Measurements from ENCODE around the gene CTSV.
"Not testable (repeated sequence)": the region's sequence is repeated elsewhere in the genome, so short reads cannot be mapped to it uniquely, and the experiment has no call there.

- not testable (repeated sequence) for TF ChIP-seq POLR2A (IDR thresholded peaks at IDR 0.05; ENCODE audit: low read depth, low read length); POLR2AphosphoS5 (IDR thresholded peaks at IDR 0.05; ENCODE audit: low read depth, low read length); TAF1 (IDR thresholded peaks at IDR 0.05; ENCODE audit: borderline replicate concordance, low read depth, low read length)
These were observed 36.7 kb downstream of the CTSV start for GRCh38 chr9:97002195-97002594.

Measured in GM12892 (cell line).